22Rv1 (cell line): Measurements from ENCODE around the gene SARS1.

Experiments used
- H3K27ac ChIP-seq: fragments of 450-650 bp; 2 replicates; pipeline ENCODE4 v1.5.1; 2017
- ZFX ChIP-seq: fragments of 450-650 bp; IDR thresholded peaks from 2 replicates; pipeline ENCODE4 v1.6.1; 2017; ENCODE audit warnings: antibody characterized with exemption, borderline replicate concordance
- TF ChIP-seq, protein P1 (sequence below): fragments of 450-650 bp; IDR thresholded peaks from 2 replicates; pipeline ENCODE4 v1.5.1; 2017; ENCODE audit warnings: mild to moderate bottlenecking

The SARS1 gene

GRCh38 chr1:109247401-109248365 lies 34.0 kb downstream of the SARS1 start:
- TF ChIP-seq, protein P1, sequence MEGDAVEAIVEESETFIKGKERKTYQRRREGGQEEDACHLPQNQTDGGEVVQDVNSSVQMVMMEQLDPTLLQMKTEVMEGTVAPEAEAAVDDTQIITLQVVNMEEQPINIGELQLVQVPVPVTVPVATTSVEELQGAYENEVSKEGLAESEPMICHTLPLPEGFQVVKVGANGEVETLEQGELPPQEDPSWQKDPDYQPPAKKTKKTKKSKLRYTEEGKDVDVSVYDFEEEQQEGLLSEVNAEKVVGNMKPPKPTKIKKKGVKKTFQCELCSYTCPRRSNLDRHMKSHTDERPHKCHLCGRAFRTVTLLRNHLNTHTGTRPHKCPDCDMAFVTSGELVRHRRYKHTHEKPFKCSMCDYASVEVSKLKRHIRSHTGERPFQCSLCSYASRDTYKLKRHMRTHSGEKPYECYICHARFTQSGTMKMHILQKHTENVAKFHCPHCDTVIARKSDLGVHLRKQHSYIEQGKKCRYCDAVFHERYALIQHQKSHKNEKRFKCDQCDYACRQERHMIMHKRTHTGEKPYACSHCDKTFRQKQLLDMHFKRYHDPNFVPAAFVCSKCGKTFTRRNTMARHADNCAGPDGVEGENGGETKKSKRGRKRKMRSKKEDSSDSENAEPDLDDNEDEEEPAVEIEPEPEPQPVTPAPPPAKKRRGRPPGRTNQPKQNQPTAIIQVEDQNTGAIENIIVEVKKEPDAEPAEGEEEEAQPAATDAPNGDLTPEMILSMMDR, result no peak
- no peak for TF ChIP-seq ZFX
- H3K27ac ChIP-seq, result no peak overlapping the region

DNA sequence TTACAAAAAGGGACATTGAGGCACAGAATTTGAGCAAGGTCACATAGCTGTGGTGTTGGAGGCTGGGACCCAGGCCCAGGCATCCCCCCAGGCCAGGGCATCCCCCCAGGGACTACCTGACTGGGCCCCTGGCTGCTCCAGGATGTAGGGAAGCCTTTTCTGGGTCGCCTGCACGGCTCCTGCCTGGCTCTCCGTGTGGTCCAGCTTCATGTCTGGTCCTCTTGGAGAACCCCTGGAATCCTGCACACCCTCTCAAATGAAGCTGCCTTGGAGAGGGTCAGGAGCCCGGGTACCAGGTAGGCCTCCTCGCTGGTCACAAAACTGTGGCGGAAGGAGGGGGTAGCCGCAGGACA lies 34.7 kb downstream of the SARS1 start:
- TF ChIP-seq ZFX, result no peak
- TF ChIP-seq, protein P1, result no peak
- no peak overlapping the region for H3K27ac ChIP-seq

- no peak within 1 kb of the TSS for H3K27ac ChIP-seq
- TF ChIP-seq, protein P1, result no peak
- TF ChIP-seq ZFX, result no peak
Observed at GRCh38 chr1:109248797-109249629, 35.3 kb downstream of the SARS1 start, which contains the start of gene CELSR2. TSS of gene CELSR2 (plus strand) at chr1:109249539. CDS start at chr1:109250080, 541 bp downstream.

- TF ChIP-seq ZFX, result no peak
- TF ChIP-seq, protein P1, result no peak
- no peak overlapping the region for H3K27ac ChIP-seq
Observed at GRCh38 chr1:109249654-109250401, 36.1 kb downstream of the SARS1 start.

DNA sequence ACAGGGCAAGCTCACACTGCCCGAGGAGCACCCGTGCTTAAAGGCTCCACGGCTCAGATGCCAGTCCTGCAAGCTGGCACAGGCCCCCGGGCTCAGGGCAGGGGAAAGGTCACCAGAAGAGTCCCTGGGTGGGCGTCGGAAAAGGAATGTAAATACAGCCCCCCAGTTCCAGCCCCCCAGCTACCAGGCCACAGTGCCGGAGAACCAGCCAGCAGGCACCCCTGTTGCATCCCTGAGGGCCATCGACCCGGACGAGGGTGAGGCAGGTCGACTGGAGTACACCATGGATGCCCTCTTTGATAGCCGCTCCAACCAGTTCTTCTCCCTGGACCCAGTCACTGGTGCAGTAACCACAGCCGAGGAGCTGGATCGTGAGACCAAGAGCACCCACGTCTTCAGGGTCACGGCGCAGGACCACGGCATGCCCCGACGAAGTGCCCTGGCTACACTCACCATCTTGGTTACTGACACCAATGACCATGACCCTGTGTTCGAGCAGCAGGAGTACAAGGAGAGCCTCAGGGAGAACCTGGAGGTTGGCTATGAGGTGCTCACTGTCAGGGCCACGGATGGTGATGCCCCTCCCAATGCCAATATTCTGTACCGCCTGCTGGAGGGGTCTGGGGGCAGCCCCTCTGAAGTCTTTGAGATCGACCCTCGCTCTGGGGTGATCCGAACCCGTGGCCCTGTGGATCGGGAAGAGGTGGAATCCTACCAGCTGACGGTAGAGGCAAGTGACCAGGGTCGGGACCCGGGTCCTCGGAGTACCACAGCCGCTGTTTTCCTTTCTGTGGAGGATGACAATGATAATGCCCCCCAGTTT lies 36.9 kb downstream of the SARS1 start:
- TF ChIP-seq, protein P1, result no peak
- no peak for TF ChIP-seq ZFX

More for the DNA sequence above, 36.9 kb downstream of the SARS1 start:
- no peak overlapping the region for H3K27ac ChIP-seq
